ENCODE measurements around the gene ZNF837. TPM values are rescaled to one million over a fixed set of nuclear protein-coding genes. Genes with fewer than 3 reads are reported as not detected.

ZNF837 gene
- total RNA-seq, 1 experiment from 2014 or later = 1.6 TPM

DNA sequence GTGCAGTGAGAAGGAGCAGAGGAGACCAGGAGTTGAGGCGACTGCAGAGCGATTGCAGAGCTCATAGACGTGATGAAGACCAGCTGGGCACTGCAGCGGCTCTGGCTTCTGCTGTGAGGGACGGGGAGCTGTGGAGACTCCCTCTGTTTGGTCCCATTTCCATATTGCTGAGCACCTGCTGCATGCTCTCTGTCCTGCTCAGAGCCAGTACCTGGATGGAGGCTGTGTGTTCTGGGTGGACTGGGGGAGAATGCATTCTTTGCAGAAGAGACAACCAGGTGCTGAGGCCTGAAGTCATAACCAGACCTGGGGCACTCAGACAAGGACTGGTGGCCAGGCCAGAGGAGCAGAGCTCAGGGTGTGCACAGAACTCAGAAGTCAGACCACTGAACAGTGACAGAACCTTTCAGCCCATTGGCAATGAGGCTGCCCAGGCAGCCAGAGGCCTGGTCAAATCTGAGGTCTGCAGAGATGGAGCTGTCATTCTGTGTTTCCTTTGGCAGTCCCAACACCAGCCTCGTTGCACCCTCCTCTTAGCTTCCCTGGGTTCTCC, 26.3 kb downstream of the ZNF837 start:
- intact Hi-C loops (cut with micrococcal nuclease; ENCODE audit: unreplicated experiment) = no loop called here
- Histone ChIP-seq H3K27me3 (ENCODE audit: control insufficient read depth, insufficient read depth, low read length) (no peaks in the 10 kb centered on the region), H3K4me3 (ENCODE audit: low read depth in 2 of 2, low read length in 2 of 2) (no peak overlapping the region), H3K4me1 (ENCODE audit: control insufficient read depth, insufficient read depth, low read length) (no peaks in the 10 kb centered on the region), H3K27ac (ENCODE audit: low read length) (no peak overlapping the region), H3K36me3 (ENCODE audit: control insufficient read depth, insufficient read depth, low read length) (no peaks in the 10 kb centered on the region), H3K9me3 (ENCODE audit: control insufficient read depth, insufficient read depth, low read depth, low read length) (no peaks in the 10 kb centered on the region)
- ChIA-PET CTCF (no interaction called here), POLR2A (no interaction called here)
- TF ChIP-seq, protein P1, sequence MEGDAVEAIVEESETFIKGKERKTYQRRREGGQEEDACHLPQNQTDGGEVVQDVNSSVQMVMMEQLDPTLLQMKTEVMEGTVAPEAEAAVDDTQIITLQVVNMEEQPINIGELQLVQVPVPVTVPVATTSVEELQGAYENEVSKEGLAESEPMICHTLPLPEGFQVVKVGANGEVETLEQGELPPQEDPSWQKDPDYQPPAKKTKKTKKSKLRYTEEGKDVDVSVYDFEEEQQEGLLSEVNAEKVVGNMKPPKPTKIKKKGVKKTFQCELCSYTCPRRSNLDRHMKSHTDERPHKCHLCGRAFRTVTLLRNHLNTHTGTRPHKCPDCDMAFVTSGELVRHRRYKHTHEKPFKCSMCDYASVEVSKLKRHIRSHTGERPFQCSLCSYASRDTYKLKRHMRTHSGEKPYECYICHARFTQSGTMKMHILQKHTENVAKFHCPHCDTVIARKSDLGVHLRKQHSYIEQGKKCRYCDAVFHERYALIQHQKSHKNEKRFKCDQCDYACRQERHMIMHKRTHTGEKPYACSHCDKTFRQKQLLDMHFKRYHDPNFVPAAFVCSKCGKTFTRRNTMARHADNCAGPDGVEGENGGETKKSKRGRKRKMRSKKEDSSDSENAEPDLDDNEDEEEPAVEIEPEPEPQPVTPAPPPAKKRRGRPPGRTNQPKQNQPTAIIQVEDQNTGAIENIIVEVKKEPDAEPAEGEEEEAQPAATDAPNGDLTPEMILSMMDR (IDR thresholded peaks at IDR 0.05) = no peak
- TF ChIP-seq TCF7L2 (IDR thresholded peaks at IDR 0.05; ENCODE audit: low read depth, low read length) (no peak), SIN3A (IDR thresholded peaks at IDR 0.05; ENCODE audit: borderline replicate concordance, insufficient read depth, low read depth, low read length) (no peak), POLR2AphosphoS5 (IDR thresholded peaks at IDR 0.05; ENCODE audit: low read depth, low read length) (no peak)
- TF ChIP-seq, protein P2, sequence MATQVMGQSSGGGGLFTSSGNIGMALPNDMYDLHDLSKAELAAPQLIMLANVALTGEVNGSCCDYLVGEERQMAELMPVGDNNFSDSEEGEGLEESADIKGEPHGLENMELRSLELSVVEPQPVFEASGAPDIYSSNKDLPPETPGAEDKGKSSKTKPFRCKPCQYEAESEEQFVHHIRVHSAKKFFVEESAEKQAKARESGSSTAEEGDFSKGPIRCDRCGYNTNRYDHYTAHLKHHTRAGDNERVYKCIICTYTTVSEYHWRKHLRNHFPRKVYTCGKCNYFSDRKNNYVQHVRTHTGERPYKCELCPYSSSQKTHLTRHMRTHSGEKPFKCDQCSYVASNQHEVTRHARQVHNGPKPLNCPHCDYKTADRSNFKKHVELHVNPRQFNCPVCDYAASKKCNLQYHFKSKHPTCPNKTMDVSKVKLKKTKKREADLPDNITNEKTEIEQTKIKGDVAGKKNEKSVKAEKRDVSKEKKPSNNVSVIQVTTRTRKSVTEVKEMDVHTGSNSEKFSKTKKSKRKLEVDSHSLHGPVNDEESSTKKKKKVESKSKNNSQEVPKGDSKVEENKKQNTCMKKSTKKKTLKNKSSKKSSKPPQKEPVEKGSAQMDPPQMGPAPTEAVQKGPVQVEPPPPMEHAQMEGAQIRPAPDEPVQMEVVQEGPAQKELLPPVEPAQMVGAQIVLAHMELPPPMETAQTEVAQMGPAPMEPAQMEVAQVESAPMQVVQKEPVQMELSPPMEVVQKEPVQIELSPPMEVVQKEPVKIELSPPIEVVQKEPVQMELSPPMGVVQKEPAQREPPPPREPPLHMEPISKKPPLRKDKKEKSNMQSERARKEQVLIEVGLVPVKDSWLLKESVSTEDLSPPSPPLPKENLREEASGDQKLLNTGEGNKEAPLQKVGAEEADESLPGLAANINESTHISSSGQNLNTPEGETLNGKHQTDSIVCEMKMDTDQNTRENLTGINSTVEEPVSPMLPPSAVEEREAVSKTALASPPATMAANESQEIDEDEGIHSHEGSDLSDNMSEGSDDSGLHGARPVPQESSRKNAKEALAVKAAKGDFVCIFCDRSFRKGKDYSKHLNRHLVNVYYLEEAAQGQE (IDR thresholded peaks at IDR 0.05; ENCODE audit: insufficient read depth in 1 of 2, low read depth in 2 of 2, low read length in 1 of 2) = no peak
- TSS peak; percentile 64 for BruUV-seq (replicated peaks)
- no peak for DNase-seq (ENCODE audit: low read depth, low spot score)
- in situ Hi-C loops (cut with HindIII; ENCODE audit: low pct_unique_long_range_greater_than_20kb, low sequenced_read_pairs) = no loop called here
- ATAC-seq = no peak

DNA sequence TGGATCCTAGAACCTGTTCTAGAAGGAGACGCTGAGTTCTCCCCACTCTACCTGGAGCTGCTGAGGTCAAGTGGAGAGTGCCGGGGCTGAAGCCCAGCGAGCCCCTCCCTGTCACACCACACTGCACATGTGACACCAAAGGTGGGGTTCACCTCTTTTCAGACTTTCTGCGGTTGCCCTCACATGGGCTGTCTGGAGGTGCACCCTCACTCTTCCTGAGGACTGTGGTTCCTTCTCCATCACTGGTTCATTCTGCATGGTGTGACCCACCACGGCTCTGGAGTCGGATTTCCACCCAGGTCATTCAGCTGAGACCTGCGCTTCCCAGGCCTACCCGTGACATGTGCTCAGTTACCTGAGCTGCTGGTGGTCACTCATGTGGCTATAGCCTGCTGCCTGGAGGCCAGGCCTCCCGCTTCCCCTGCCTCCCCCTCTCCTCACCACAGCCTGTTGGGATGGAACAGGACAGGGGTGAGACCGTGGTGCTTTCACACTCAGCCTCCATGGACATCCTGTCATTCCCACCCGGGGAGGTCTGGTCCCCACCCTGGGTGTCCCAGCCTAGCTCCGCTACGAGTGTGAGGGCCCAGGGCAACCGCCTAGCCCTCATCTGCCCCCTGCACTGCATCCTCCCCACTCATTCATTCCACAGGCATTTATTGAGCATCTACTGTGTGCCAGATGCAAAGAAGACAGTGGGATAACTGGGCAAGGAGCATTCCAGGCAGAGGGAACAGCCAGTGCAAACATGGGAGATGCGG, 26.9 kb downstream of the ZNF837 start:
- no peak for ATAC-seq
- Histone ChIP-seq H3K36me3 (ENCODE audit: control insufficient read depth, insufficient read depth, low read length) (no peaks in the 10 kb centered on the region), H3K27me3 (ENCODE audit: control insufficient read depth, insufficient read depth, low read length) (no peaks in the 10 kb centered on the region), H3K4me3 (ENCODE audit: low read depth in 2 of 2, low read length in 2 of 2) (no peak overlapping the region), H3K27ac (ENCODE audit: low read length) (no peak overlapping the region), H3K4me1 (ENCODE audit: control insufficient read depth, insufficient read depth, low read length) (no peaks in the 10 kb centered on the region), H3K9me3 (ENCODE audit: control insufficient read depth, insufficient read depth, low read depth, low read length) (no peaks in the 10 kb centered on the region)
- intact Hi-C loops (cut with micrococcal nuclease; ENCODE audit: unreplicated experiment) = no loop called here
- ChIA-PET CTCF (no interaction called here), POLR2A (no interaction called here)
- no TSS peak for BruUV-seq (replicated peaks)
- no peak for DNase-seq (ENCODE audit: low read depth, low spot score)
- in situ Hi-C loops (cut with HindIII; ENCODE audit: low pct_unique_long_range_greater_than_20kb, low sequenced_read_pairs) = no loop called here
- no peak for TF ChIP-seq TCF7L2 (IDR thresholded peaks at IDR 0.05; ENCODE audit: low read depth, low read length)
- TF ChIP-seq SIN3A (IDR thresholded peaks at IDR 0.05; ENCODE audit: borderline replicate concordance, insufficient read depth, low read depth, low read length) = no peak
- no peak; the same call in 1 of the 2 replicates for TF ChIP-seq POLR2AphosphoS5 (IDR thresholded peaks at IDR 0.05; ENCODE audit: low read depth, low read length)
- TF ChIP-seq, protein P2 (IDR thresholded peaks at IDR 0.05; ENCODE audit: insufficient read depth in 1 of 2, low read depth in 2 of 2, low read length in 1 of 2) = no peak
- TF ChIP-seq, protein P1 (IDR thresholded peaks at IDR 0.05) = no peak
